HG03060 (cell line): ENCODE results near the gene LCN10.
"Not testable (repeated sequence)": the region's sequence is repeated elsewhere in the genome, so short reads cannot be mapped to it uniquely, and the experiment has no call there.

Source experiments
- ATAC-seq: cut with Tn5 transposase; IDR thresholded peaks from one replicate; pipeline ENCODE4 v1.9.1; 2021; ENCODE audit warnings: low read depth, moderate number of reproducible peaks; ENCODE audit not compliant: unreplicated experiment

LCN10 gene

GRCh38 chr9:136722093-136722968 lies 20.4 kb downstream of the LCN10 start:
- no peak for ATAC-seq

- no peak for ATAC-seq
Observed at GRCh38 chr9:136721339-136722092, 21.2 kb downstream of the LCN10 start.

GRCh38 chr9:136720898-136721338 lies 21.8 kb downstream of the LCN10 start:
- ATAC-seq, result no peak

- ATAC-seq, result no peak
Observed at GRCh38 chr9:136720251-136720897, 22.4 kb downstream of the LCN10 start.

GRCh38 chr9:136719195-136719880 lies 23.4 kb downstream of the LCN10 start:
- no peak for ATAC-seq

- ATAC-seq, result no peak
Observed at GRCh38 chr9:136718345-136719194, 24.2 kb downstream of the LCN10 start.

GRCh38 chr9:136717399-136717798 lies 25.3 kb downstream of the LCN10 start:
- no peak for ATAC-seq

GRCh38 chr9:136714893-136715274 lies 27.9 kb downstream of the LCN10 start:
- ATAC-seq, result no peak

GRCh38 chr9:136714096-136714892 lies 28.4 kb downstream of the LCN10 start:
- no peak for ATAC-seq

- no peak for ATAC-seq
Observed at GRCh38 chr9:136713550-136713949, 29.2 kb downstream of the LCN10 start.

- no peak for ATAC-seq
Observed at GRCh38 chr9:136712690-136713544, 29.8 kb downstream of the LCN10 start.

GRCh38 chr9:136711751-136712689 lies 30.7 kb downstream of the LCN10 start, which contains the start of gene DIPK1B:
Gene DIPK1B, plus strand, starts transcription at chr9:136712572. Its CDS starts 94 bp downstream, at chr9:136712666.
- ATAC-seq, result no peak

- not testable (repeated sequence) for ATAC-seq
Observed at GRCh38 chr9:136711219-136711648, 31.5 kb downstream of the LCN10 start.

- ATAC-seq, result no peak
Observed at GRCh38 chr9:136710543-136710942, 32.2 kb downstream of the LCN10 start.

GRCh38 chr9:136709454-136710109 lies 33.2 kb downstream of the LCN10 start:
- ATAC-seq, result no peak

GRCh38 chr9:136707849-136708517 lies 34.8 kb downstream of the LCN10 start:
- ATAC-seq, result no peak
